Dermis microvascular lymphatic vessel endothelial cell (primary cell): Measurements from ENCODE around the gene DRD4. TPM values are rescaled to one million over a fixed set of nuclear protein-coding genes. Genes with fewer than 3 reads are reported as not detected.

ENCODE experiments used
- DNase-seq, 2 donors: peaks; one replicate each; pipeline versions ENCODE4 v3.0.0 to v3.0.0-alpha.2; 2010; ENCODE audit warnings: low read depth in 2 of 2
- total RNA-seq: library from RNA; depleted of rRNA; stranded (reverse); fragments of >200 nt; gene quantifications from 2 replicates; pipeline ENCODE4 v1.2.1, GENCODE V29; 2014

The DRD4 gene
- total RNA-seq, 1 donor from 2014 or later = under 0.01 TPM

- no peak for DNase-seq
These were observed 26.8 kb upstream of the DRD4 start for GRCh38 chr11:610146-610801.

GRCh38 chr11:611001-611996 lies 25.8 kb upstream of the DRD4 start:
- DNase-seq = no peak

- peak in 1 of 2 donors; percentile 24 for DNase-seq
These were observed 24.7 kb upstream of the DRD4 start for GRCh38 chr11:612201-612960.

- no peak for DNase-seq
These were observed 24.1 kb upstream of the DRD4 start for GRCh38 chr11:612961-613300.

GRCh38 chr11:613369-613968 lies 23.6 kb upstream of the DRD4 start:
- DNase-seq = peak; percentile 34 to 82

GRCh38 chr11:614021-614622 lies 22.9 kb upstream of the DRD4 start:
- DNase-seq = no peak

- no peak for DNase-seq
These were observed 22.2 kb upstream of the DRD4 start for GRCh38 chr11:614623-615503.

GRCh38 chr11:615504-616319 lies 21.4 kb upstream of the DRD4 start, which contains the start of gene IRF7:
TSS of gene IRF7 (minus strand) at chr11:615950. CDS start at chr11:615364, 586 bp downstream.
- peak; percentile 67 to 93 for DNase-seq

GRCh38 chr11:616320-617198 lies 20.5 kb upstream of the DRD4 start:
- no peak for DNase-seq

GRCh38 chr11:617199-617911 lies 19.7 kb upstream of the DRD4 start:
- no peak for DNase-seq

GRCh38 chr11:617912-618682 lies 19.0 kb upstream of the DRD4 start:
- no peak for DNase-seq

DNA sequence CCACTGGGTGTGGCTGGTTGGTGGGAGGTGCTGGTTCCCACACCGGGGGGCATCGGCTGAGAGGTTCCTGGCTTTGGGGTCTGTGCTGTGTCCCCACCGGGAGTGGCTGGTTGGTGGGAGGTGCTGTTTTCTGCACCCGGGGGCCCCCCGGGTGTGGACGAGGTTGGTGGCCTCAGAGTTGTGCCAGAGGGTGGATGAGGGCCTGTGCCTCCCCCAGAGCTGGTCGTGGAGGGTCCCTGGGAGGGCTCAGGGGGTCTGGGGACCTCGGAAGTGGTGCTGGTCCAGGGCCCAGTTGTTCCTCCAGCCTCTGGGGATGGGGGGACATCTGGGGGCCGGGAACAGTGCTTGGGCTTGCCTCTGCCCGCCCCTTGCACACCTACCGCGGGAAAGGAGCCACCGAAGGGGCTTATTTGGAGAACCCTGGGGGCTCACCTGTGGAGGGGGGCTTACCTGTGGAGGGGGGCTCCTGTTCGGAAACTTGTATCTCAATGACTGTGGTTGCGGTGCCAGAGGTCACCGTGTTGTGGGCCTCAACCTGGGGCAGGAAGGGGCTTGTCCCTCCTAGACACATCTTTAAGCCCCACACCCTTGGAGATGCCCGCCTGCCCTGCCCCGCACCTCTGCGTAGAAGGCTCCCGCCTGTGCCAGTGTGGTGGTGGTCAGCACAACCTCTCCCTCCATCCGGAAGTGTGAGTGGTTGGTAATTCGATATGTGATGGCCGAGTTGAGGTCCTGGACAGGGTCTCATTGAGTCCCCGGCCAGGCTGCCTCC lies 18.0 kb upstream of the DRD4 start:
- no peak for DNase-seq

DNA sequence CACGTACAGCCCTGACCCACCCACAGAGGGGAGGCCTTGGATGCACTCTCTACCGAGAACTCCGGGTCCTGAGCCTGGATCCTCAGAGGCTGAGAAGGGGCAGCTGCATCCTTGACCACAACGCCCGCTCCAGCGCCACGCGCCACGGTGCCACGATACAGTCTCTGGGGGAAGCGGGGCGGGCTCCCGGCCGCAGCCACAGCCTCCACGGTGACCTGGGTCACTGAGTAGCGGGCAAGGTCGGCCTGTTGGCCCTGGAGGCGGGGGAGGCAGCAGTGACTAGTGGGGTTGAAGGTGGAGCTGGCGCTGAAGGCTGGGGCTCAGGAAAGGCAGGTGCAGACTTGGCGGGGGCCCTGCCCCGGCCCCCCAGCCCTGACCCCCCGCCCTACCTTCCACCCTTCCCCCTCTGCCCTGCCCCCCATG lies 17.4 kb upstream of the DRD4 start:
- no peak for DNase-seq

GRCh38 chr11:620201-620600 lies 16.9 kb upstream of the DRD4 start:
- DNase-seq = no peak

DNA sequence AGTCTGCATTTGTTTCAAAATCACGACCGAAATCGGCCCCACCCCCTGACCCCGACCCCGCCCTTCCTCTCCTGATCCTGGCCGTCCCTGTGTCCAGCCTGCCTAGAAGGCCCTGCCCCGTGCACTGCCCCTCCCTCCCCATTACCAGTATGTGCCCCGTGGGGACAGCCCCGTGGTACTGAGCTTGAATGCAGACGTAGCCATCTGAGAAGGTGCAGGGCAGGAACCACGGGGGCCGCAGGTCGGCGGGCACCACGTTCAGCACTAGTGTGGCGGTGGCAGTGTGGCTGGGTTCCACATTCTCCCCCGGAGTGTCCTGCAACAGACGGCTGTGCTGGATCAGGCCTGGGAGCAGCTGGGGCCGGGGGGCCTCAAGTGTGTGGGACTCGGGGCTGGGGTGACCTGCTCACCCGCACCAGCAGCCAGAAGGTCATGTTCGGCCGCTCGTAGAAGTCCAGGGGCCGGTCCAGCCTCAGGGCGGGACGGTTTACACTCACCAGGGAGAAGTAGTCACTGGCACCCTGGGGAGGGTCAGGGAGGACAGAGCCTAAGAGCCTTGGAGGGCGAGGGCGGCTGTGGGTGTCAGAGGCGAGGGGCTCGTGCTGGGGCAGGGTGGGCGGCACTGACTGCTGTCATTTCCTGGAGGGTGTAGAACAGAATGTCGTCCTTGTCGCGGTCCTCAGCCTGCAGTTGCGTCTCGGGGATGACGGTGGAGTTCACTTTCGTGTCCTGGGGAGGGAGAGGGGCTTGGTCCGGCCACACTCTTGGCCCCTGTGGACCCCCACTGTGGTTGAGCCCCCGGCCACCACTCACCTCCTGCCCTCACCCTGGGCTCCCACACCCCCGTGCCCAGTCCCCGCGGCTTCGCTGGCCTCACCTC lies 15.9 kb upstream of the DRD4 start:
- no peak for DNase-seq
